ENCODE measurements around the gene CLEC4C.
"Not testable (repeated sequence)": the region's sequence is repeated elsewhere in the genome, so short reads cannot be mapped to it uniquely, and the experiment has no call there.

Gene CLEC4C, protein sequence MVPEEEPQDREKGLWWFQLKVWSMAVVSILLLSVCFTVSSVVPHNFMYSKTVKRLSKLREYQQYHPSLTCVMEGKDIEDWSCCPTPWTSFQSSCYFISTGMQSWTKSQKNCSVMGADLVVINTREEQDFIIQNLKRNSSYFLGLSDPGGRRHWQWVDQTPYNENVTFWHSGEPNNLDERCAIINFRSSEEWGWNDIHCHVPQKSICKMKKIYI

DNA sequence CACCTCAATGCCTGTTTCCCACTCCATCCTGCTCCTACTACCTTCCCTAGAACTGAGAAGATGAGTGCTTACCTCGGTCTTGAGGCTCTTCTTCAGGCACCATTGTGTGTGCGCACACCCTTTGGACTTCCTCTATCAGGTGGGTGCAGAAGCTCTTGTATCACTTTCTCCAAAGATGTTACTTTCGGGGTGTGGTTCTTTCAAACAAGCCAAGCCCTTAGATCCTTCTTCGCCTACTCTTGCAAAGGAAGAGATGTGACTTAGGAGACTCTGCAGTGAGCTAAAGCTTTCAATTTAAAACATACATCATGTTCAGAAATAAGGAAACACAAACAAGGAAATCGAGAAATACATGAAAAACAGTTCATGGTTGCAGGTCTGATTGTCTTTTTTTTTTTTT is at the start of gene CLEC4C:
TSS of gene CLEC4C (minus strand) at position 130 of the 400 bp plus-strand sequence. CDS start at position 103, 27 bp downstream.
- no peak within 1 kb of the TSS for H3K4me3 Mint-ChIP-seq
- no peaks in the 10 kb centered on the region for H3K27me3 Mint-ChIP-seq
- H3K36me3 Mint-ChIP-seq, result peaks cover 3% of the 10 kb centered on the region
- no peaks in the 10 kb centered on the region for H3K4me1 Mint-ChIP-seq (ENCODE audit: low read depth)
- H3K27ac Mint-ChIP-seq, result no peak within 1 kb of the TSS
- H3K9me3 Mint-ChIP-seq (ENCODE audit: low read depth), result no peaks in the 10 kb centered on the region

DNA sequence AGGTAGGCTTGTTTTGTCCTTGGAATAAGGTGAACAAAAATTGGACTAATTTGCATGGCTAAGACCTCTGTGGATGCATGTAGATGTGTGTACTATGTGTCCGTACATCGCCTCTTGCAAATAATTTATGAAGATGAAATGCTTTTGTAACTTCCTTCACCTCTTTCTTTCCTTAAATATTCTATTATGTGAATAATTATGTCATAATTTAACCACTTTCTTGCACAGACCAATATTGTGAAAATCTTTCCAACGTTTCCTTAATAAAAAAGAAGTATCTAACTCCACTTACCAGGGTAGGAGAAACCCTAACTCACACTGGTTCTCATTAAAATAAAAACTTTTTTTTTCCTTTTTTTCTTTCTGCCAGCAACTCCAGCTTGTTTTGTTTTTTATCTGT is 46.0 kb upstream of the CLEC4C start:
- Mint-ChIP-seq H3K27me3 (peaks cover 3% of the 10 kb centered on the region), H3K4me3 (no peak overlapping the region), H3K4me1 (ENCODE audit: low read depth) (no peaks in the 10 kb centered on the region), H3K36me3 (no peaks in the 10 kb centered on the region), H3K27ac (no peak overlapping the region), H3K9me3 (ENCODE audit: low read depth) (no peaks in the 10 kb centered on the region)

DNA sequence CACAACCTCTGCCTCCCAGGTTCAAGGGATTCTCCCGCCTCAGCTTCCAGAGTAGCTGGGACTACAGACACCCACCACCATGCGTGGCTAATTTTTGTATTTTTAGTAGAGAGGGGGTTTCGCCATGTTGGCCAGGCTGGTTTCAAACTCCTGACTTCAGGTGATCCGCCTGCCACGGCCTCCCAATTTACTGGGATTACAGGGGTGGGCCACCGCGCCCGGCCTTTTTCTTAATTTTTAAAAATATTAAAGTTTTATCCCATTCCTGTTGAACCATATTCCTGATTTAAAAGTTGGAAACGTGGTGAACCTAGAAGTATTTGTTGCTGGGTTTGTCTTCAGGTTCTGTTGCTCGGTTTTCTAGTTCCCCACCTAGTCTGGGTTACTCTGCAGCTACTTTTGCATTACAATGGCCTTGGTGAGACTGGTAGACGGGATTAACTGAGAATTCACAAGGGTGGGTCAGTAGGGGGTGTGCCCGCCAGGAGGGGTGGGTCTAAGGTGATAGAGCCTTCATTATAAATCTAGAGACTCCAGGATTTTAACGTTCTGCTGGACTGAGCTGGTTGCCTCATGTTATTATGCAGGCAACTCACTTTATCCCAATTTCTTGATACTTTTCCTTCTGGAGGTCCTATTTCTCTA is 41.8 kb upstream of the CLEC4C start, which contains the start of gene NANOG:
TSS of gene NANOG (plus strand) at position 519 of the 645 bp plus-strand sequence. CDS start 213 bp downstream, outside the sequence.
- not testable (repeated sequence) for H3K27me3 Mint-ChIP-seq; H3K36me3 Mint-ChIP-seq; H3K27ac Mint-ChIP-seq; H3K4me3 Mint-ChIP-seq; H3K9me3 Mint-ChIP-seq (ENCODE audit: low read depth); H3K4me1 Mint-ChIP-seq (ENCODE audit: low read depth)

DNA sequence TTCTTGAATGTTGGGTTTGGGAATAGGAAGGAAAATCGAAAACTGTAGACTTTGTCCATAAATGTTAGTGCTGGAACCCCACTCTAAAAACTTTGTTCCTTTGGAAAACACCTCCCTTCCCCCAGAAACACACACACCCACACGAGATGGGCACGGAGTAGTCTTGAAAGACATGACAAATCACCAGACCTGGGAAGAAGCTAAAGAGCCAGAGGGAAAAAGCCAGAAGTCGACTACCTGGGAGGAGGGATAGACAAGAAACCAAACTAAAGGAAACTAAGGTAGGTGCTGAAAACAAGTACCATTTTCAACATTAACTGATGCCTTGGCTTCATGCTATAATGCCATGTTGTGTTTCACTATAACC is 41.1 kb upstream of the CLEC4C start:
- H3K36me3 Mint-ChIP-seq, result no peaks in the 10 kb centered on the region
- H3K27me3 Mint-ChIP-seq, result peaks cover 8% of the 10 kb centered on the region
- no peaks in the 10 kb centered on the region for H3K4me1 Mint-ChIP-seq (ENCODE audit: low read depth)
- no peak overlapping the region for H3K27ac Mint-ChIP-seq
- no peaks in the 10 kb centered on the region for H3K9me3 Mint-ChIP-seq (ENCODE audit: low read depth)
- H3K4me3 Mint-ChIP-seq, result no peak overlapping the region

DNA sequence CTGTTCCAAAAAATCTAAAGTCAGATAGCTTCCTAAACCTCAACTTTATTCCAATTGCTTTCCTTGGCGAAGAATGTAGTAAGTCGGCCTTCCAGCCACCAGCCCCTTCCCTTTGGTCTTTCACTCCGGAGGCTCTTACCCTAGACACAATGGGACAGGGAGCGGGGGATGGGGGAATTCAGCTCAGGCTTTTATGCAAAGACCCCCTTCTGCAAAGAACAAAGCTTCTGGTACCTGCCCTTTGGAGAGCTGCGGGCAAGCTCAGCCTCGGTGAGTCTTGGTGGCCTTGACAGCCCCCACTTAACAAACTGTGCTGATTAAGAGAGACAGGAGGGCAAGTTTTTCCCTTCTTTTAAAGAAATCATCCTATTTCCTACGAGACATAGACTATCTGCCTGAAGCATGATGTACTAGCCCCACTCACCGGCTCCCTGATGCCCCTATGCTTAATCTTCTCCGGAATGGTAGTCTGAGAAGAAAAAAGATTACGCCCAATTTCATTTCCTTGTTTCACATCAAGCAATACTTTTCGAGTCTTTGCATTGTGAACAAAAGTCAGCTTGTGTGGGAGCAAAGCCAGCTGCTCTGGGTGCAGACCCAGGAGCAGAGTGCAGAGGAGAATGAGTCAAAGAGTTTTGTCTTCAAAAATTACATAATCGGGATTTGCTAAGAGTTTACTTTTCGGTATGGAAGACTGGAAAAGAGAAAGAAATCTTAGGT is 40.6 kb upstream of the CLEC4C start:
- Mint-ChIP-seq H3K4me1 (ENCODE audit: low read depth) (no peaks in the 10 kb centered on the region), H3K9me3 (ENCODE audit: low read depth) (no peaks in the 10 kb centered on the region), H3K27me3 (peaks cover 8% of the 10 kb centered on the region), H3K27ac (no peak overlapping the region), H3K4me3 (no peak overlapping the region), H3K36me3 (no peaks in the 10 kb centered on the region)

DNA sequence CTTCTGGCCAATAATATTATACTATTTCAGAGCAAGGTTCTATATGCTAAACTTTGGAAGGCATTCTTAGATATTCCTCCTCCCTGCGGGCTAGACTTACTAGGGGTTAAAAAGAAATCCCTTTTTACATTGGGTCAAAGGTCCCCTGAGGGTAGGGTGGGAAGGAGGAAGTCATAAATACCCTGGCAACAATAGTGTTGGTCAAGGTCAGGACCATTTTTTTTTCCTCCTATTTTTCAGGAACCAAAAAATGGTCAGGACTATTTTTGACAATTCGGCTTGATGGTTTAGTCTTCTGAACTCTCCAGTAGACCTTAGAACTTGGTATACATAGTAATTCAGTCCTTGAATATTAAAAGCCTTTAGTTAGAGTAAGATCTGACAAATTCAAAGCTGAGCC is 37.5 kb upstream of the CLEC4C start:
- no peaks in the 10 kb centered on the region for H3K4me1 Mint-ChIP-seq (ENCODE audit: low read depth)
- H3K27me3 Mint-ChIP-seq, result peaks cover 8% of the 10 kb centered on the region
- no peak overlapping the region for H3K4me3 Mint-ChIP-seq
- H3K36me3 Mint-ChIP-seq, result no peaks in the 10 kb centered on the region
- no peak overlapping the region for H3K27ac Mint-ChIP-seq
- no peaks in the 10 kb centered on the region for H3K9me3 Mint-ChIP-seq (ENCODE audit: low read depth)

DNA sequence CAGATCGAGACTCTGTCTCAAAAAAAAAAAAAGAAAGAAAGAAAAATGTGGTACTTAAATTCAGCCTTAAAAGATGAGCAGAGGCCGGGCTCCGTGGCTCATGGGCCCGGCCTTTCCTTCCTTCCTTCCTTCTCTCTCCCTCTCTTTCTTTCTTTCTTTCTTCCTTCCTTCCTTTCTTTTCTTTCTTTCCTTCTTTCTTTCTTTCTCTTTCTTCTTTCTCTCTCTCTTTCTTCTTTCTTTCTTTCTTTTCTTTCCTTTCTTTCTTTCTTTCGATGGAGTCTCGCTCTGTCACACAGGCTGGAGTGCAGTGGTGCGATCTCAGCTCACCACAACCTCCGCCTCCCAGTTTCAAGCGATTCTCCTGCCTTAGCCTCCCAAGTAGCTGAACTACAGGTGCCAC is 36.3 kb upstream of the CLEC4C start:
- H3K4me3 Mint-ChIP-seq; H3K9me3 Mint-ChIP-seq (ENCODE audit: low read depth); H3K27ac Mint-ChIP-seq; H3K36me3 Mint-ChIP-seq; H3K27me3 Mint-ChIP-seq; H3K4me1 Mint-ChIP-seq (ENCODE audit: low read depth): not testable (repeated sequence)

DNA sequence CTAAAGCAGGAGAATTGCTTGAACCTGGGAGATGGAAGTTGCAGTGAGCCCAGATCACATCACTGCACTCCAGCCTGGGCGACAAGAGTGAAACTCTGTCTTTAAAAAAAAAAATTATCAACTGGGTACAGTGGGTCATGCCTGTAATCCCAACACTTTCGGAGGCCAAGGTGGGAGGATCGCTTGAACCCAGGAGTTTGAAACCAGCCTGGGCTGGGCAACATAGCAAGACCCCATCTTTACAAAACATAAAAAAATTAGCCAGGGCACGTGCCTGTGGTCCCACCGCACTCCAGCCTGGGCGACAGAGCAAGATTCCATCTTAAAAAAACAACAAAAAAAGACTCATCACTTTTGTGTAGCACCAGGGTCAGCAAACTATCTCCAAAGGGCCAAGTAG is 34.9 kb upstream of the CLEC4C start:
- no peak overlapping the region for H3K4me3 Mint-ChIP-seq
- H3K9me3 Mint-ChIP-seq (ENCODE audit: low read depth), result no peaks in the 10 kb centered on the region
- H3K27ac Mint-ChIP-seq, result no peak overlapping the region
- no peaks in the 10 kb centered on the region for H3K36me3 Mint-ChIP-seq
- no peaks in the 10 kb centered on the region for H3K4me1 Mint-ChIP-seq (ENCODE audit: low read depth)
- H3K27me3 Mint-ChIP-seq, result peaks cover 2% of the 10 kb centered on the region

DNA sequence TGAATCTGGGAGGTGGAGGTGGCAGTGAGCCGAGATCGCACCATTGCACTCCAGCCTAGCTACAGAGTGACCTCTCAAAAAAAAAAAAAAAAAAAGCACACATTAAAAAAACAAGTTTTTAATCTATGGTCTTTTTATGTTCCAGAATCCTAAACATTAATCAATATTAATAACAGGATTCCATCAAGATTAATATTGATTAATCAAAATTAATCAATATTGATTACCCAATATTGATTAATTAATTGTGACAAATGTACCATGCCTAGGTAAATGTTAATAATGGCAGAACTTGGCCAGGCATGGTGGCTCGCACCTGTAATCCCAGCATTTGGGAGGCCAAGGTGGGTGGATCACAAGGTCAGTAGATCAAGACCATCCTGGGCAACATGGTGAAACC is 34.1 kb upstream of the CLEC4C start:
- Mint-ChIP-seq H3K27ac (no peak overlapping the region), H3K4me1 (ENCODE audit: low read depth) (no peaks in the 10 kb centered on the region), H3K4me3 (no peak overlapping the region), H3K36me3 (no peaks in the 10 kb centered on the region), H3K9me3 (ENCODE audit: low read depth) (no peaks in the 10 kb centered on the region), H3K27me3 (peaks cover 2% of the 10 kb centered on the region)

DNA sequence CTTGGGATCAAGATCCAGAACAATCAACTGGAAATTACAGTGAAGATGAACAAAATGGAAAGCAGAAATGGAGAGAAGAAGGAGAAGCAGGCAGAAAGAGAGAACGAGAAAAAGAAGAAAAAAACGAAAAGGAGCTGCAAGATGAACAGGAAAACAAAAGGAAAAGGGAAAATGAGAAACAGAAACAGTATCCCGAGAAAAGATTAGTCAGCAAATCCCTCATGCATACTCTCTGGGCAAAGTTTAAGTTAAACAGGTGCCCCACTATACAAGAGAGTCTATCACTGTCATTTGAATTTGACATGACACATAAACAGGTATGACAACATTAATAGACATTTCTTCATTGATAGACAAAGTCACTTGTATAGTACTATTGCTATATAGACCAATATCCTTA is 22.8 kb upstream of the CLEC4C start:
- H3K27me3 Mint-ChIP-seq, result peaks cover 2% of the 10 kb centered on the region

DNA sequence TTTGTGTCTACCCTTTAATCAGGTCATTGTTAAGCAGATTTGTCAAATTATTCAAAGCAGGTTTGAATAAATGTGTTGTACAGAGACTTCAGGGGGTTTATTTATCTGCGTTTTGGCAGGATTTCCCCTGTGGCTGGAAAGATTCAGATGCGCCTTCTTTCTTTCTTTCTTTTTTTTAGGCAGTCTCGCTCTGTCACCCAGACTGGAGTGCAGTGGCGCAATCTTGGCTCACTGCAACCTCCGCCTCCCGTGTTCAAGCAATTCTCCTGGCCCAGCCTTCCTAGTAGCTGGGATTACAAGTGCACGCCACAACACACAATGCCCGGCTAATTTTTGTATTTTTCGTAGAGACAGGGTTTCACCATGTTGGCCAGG is 11.6 kb upstream of the CLEC4C start:
- Mint-ChIP-seq H3K4me3 (no peak overlapping the region), H3K4me1 (ENCODE audit: low read depth) (no peaks in the 10 kb centered on the region), H3K9me3 (ENCODE audit: low read depth) (no peaks in the 10 kb centered on the region), H3K36me3 (no peaks in the 10 kb centered on the region), H3K27ac (no peak overlapping the region), H3K27me3 (no peaks in the 10 kb centered on the region)

More for the DNA sequence above, 22.8 kb upstream of the CLEC4C start:
- H3K27ac Mint-ChIP-seq, result no peak overlapping the region
- H3K36me3 Mint-ChIP-seq, result no peaks in the 10 kb centered on the region
- no peak overlapping the region for H3K4me3 Mint-ChIP-seq
- H3K4me1 Mint-ChIP-seq (ENCODE audit: low read depth), result no peaks in the 10 kb centered on the region
- H3K9me3 Mint-ChIP-seq (ENCODE audit: low read depth), result no peaks in the 10 kb centered on the region

DNA sequence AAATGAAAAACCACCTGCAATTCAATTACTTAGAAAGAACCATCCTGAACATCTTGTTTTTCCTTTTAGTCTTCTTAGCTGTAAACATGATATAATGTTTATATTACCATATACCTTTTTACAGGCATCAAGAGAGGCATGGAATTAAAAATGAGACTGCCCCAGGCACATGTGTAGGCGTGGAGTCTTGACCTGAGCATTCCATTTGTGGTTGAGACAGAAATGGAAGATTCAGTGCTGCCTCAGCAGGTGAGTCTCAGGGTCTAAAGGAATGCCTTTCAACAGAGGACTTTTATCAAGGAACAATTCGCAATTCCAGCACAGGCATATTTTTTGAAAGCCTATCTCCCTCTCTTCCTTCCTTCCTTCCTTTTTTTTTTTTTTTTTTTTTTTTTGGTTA is 9.8 kb upstream of the CLEC4C start:
- Mint-ChIP-seq H3K9me3 (ENCODE audit: low read depth) (no peaks in the 10 kb centered on the region), H3K27ac (no peak overlapping the region), H3K27me3 (no peaks in the 10 kb centered on the region), H3K4me1 (ENCODE audit: low read depth) (no peaks in the 10 kb centered on the region), H3K36me3 (no peaks in the 10 kb centered on the region), H3K4me3 (no peak overlapping the region)

DNA sequence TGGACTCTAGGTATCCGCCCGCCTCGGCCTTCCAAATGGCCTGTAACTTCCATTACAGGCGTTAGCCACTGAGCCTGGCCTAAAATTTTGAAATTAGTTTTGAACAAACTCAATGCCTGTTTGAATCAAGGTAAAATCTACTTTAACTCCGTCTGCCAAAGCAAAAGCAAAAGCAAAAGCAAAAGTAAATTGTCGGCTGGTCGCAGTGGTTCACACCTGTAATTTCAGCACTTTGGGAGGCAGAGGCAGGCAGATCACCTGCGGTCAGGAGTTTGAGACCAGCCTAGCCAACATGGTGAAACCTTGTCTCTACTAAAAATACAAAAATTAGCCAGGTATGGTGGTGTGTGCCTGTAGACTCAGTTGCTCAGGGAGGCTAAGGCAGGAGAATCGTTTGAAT is 8.5 kb upstream of the CLEC4C start:
- not testable (repeated sequence) for H3K27ac Mint-ChIP-seq; H3K36me3 Mint-ChIP-seq; H3K4me1 Mint-ChIP-seq (ENCODE audit: low read depth)

DNA sequence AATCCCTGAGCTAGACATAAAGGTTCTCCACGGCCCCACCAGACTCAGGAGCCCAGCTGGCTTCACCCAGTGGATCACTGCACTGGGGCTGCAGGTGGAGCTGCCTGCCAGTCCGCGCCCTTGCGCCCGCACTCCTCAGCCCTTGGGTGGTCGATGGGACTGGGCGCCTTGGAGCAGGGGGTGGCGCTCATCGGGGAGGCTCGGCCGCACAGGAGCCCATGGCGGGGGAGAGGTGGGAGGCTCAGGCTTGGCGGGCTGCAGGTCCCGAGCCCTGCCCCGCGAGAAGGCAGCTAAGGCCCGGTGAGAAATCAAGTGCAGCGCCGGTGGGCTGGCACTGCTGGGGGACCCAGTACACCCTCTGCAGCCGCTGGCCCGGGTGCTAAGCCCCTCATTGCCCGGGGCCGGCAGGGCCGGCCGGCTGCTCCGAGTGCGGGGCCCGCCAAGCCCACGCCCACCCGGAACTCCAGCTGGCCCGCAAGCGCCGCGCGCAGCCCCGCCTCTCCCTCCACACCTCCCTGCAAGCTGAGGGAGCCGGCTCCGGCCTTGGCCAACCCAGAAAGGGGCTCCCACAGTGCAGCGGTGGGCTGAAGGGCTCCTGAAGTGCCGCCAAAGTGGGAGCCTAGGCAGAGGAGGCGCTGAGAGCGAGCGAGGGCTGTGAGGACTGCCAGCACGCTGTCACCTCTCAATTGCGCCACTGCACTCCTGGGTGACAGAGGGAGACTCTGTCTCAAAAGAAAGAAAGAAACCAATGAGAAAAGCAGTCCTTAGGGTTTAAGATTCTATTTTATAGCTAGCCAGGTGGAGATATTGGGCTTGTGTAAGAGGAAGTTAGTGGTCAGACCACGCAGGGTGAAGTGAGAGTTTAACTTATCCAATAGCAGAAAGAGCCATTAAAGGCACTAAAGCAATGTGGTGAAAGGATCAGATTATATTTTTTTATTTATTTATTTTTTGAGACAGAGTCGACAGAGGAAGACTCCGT is 5.1 kb upstream of the CLEC4C start:
- not testable (repeated sequence) for H3K36me3 Mint-ChIP-seq; H3K4me1 Mint-ChIP-seq (ENCODE audit: low read depth); H3K4me3 Mint-ChIP-seq; H3K27ac Mint-ChIP-seq; H3K27me3 Mint-ChIP-seq; H3K9me3 Mint-ChIP-seq (ENCODE audit: low read depth)

More for the DNA sequence above, 8.5 kb upstream of the CLEC4C start:
- H3K9me3 Mint-ChIP-seq (ENCODE audit: low read depth); H3K4me3 Mint-ChIP-seq; H3K27me3 Mint-ChIP-seq: not testable (repeated sequence)

DNA sequence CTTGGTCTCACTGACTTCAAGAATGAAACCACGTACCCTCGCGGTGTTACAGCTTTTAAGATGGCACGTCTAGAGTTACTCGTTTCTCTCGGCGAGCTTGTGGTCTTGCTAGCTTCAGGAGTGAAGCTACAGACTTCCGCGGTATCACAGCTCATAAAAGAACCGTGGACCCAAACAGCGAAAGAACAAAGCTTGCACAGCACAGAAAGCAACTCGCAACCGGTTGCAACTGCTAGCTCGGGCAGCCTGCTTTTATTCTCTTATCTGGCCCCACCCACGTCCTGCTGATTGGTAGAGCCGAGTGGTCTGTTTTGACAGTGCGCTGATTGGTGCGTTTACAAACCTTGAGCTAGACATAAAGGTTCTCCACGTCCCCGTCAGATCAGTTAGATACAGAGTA is 4.2 kb upstream of the CLEC4C start:
- Mint-ChIP-seq H3K27me3 (no peaks in the 10 kb centered on the region), H3K36me3 (no peaks in the 10 kb centered on the region), H3K9me3 (ENCODE audit: low read depth) (no peaks in the 10 kb centered on the region), H3K4me3 (no peak overlapping the region), H3K27ac (no peak overlapping the region), H3K4me1 (ENCODE audit: low read depth) (no peaks in the 10 kb centered on the region)
